ENCODE results near the gene CYFIP1. TPM values are rescaled to one million over a fixed set of nuclear protein-coding genes. Genes with fewer than 3 reads are reported as not detected.
"Not testable (repeated sequence)": the region's sequence is repeated elsewhere in the genome, so short reads cannot be mapped to it uniquely, and the experiment has no call there.

CYFIP1 gene
- 120 TPM in 2 replicates for total RNA-seq

GRCh38 chr15:22980189-22981050, at the start of gene CYFIP1:
CYFIP1 (minus strand) TSS chr15:22980368; CDS start chr15:22947285, 33,083 bp downstream.
- DNase-seq (ENCODE audit: extremely low read depth, low read depth, low spot score) = no peak

GRCh38 chr15:23026218-23026617, 46.0 kb upstream of the CYFIP1 start:
- no peak for DNase-seq (ENCODE audit: extremely low read depth, low read depth, low spot score)

GRCh38 chr15:23022156-23022555, 42.0 kb upstream of the CYFIP1 start:
- no peak for DNase-seq (ENCODE audit: extremely low read depth, low read depth, low spot score)

GRCh38 chr15:23014394-23015000, 34.3 kb upstream of the CYFIP1 start:
- no peak for DNase-seq (ENCODE audit: extremely low read depth, low read depth, low spot score)

GRCh38 chr15:23013681-23014080, 33.5 kb upstream of the CYFIP1 start:
- no peak for DNase-seq (ENCODE audit: extremely low read depth, low read depth, low spot score)

GRCh38 chr15:23012616-23013015, 32.4 kb upstream of the CYFIP1 start:
- DNase-seq (ENCODE audit: extremely low read depth, low read depth, low spot score) = not testable (repeated sequence)

GRCh38 chr15:23003736-23004135, 23.6 kb upstream of the CYFIP1 start:
- DNase-seq (ENCODE audit: extremely low read depth, low read depth, low spot score) = no peak

- DNase-seq (ENCODE audit: extremely low read depth, low read depth, low spot score) = no peak
Observed at GRCh38 chr15:23002920-23003319, 22.8 kb upstream of the CYFIP1 start.

GRCh38 chr15:22995795-22996194, 15.6 kb upstream of the CYFIP1 start:
- DNase-seq (ENCODE audit: extremely low read depth, low read depth, low spot score) = no peak

GRCh38 chr15:22992024-22992326, 11.8 kb upstream of the CYFIP1 start:
- no peak for DNase-seq (ENCODE audit: extremely low read depth, low read depth, low spot score)

- no peak for DNase-seq (ENCODE audit: extremely low read depth, low read depth, low spot score)
Observed at GRCh38 chr15:22989576-22990477, 9.7 kb upstream of the CYFIP1 start.

- DNase-seq (ENCODE audit: extremely low read depth, low read depth, low spot score) = no peak
Observed at GRCh38 chr15:22988811-22989210, 8.6 kb upstream of the CYFIP1 start.

- DNase-seq (ENCODE audit: extremely low read depth, low read depth, low spot score) = not testable (repeated sequence)
Observed at GRCh38 chr15:22981931-22982330, 1.8 kb upstream of the CYFIP1 start.

GRCh38 chr15:22981051-22981840, 1.1 kb upstream of the CYFIP1 start:
- no peak for DNase-seq (ENCODE audit: extremely low read depth, low read depth, low spot score)

GRCh38 chr15:22979238-22980188, 655 bp downstream of the CYFIP1 start:
- DNase-seq (ENCODE audit: extremely low read depth, low read depth, low spot score) = no peak

GRCh38 chr15:22978691-22979237, 1.4 kb downstream of the CYFIP1 start:
- DNase-seq (ENCODE audit: extremely low read depth, low read depth, low spot score) = no peak

- DNase-seq (ENCODE audit: extremely low read depth, low read depth, low spot score) = no peak
Observed at GRCh38 chr15:22974745-22975144, 5.4 kb downstream of the CYFIP1 start.

GRCh38 chr15:22973987-22974386, 6.2 kb downstream of the CYFIP1 start:
- DNase-seq (ENCODE audit: extremely low read depth, low read depth, low spot score) = no peak

- DNase-seq (ENCODE audit: extremely low read depth, low read depth, low spot score) = no peak
Observed at GRCh38 chr15:22973286-22973685, 6.9 kb downstream of the CYFIP1 start.
